A549 (cell line): ENCODE measurements around the gene ESRRG. TPM values are rescaled to one million over a fixed set of nuclear protein-coding genes. Genes with fewer than 3 reads are reported as not detected.

Source experiments
- ATAC-seq, 2 experiments: fragments of 200-7000 bp in 1 of 2; fragments of >200 bp in 1 of 2; cut with Nextera tagmentation in 1 of 2; cut with Tn5 transposase in 1 of 2; 3 replicates each; pipeline versions ENCODE4 v1.8.0 to v1.9.1; 2018 to 2020; ENCODE audit warnings: mild to moderate bottlenecking in 1 of 2, moderate library complexity in 1 of 2
- CTCF ChIA-PET: fragments of 300-600 bp; sonication (Branson Sonifier 250); formaldehyde crosslinking; extraction: SDS; loops from one replicate; lab custom pipeline; 2021; ENCODE audit warnings: antibody characterized with exemption, inconsistent platforms; lab: Yijun Ruan, JAX
- POLR2A ChIA-PET: fragments of 350-600 bp; formaldehyde crosslinking; extraction: SDS; loops from one replicate; lab custom pipeline; 2021; ENCODE audit warnings: antibody characterized with exemption, inconsistent platforms; lab: Yijun Ruan, JAX
- DNase-seq, 2 experiments: peaks; one replicate each; pipeline versions ENCODE4 v3.0.0 to v3.0.0-alpha.2; 2011 to 2016; ENCODE audit warnings: low read depth in 1 of 2, low spot score in 1 of 2
- FAIRE-seq: peaks from 2 replicates; lab custom pipeline; 2011; peaks lifted over from hg19 to GRCh38; lab: Jason Lieb, UNC
- H3K27ac ChIP-seq, 2 experiments: fragments of >200 bp; sonication (Bioruptor Twin); formaldehyde crosslinking; 3 replicates each; pipeline ENCODE4 v1.5.1; 2016 to 2017
- H3K4me1 ChIP-seq: fragments of >200 bp; sonication (Bioruptor Twin); formaldehyde crosslinking; 3 replicates; pipeline ENCODE4 v1.6.1; 2016
- H3K4me2 ChIP-seq: fragments of >200 bp; sonication (Bioruptor Twin); formaldehyde crosslinking; 3 replicates; pipeline ENCODE4 v1.6.1; 2016
- H3K4me3 ChIP-seq: fragments of >200 bp; sonication (Bioruptor Twin); formaldehyde crosslinking; 3 replicates; pipeline ENCODE4 v1.5.1; 2016
- H3K9me3 ChIP-seq: fragments of >200 bp; sonication (Bioruptor Twin); formaldehyde crosslinking; 3 replicates; pipeline ENCODE4 v1.6.1; 2016
- ATOH8 ChIP-seq: fragments of 250-450 bp; sonication (Bioruptor Pico); IDR thresholded peaks from 2 replicates; pipeline ENCODE4 v1.5.0; 2020; ENCODE audit warnings: low read depth, mild to moderate bottlenecking, moderate library complexity
- BCL3 ChIP-seq: fragments of >200 bp; sonication (Bioruptor Twin); formaldehyde crosslinking; IDR thresholded peaks from 3 replicates; pipeline ENCODE4 v1.6.1; 2016
- BHLHE40 ChIP-seq: IDR thresholded peaks from 2 replicates; pipeline ENCODE4 v1.6.1; 2012; ENCODE audit warnings: low read depth, low read length, inconsistent platforms
- CBX2 ChIP-seq: fragments of 200-600 bp; sonication (generic); IDR thresholded peaks from 2 replicates; pipeline ENCODE4 v1.6.1; 2016; ENCODE audit warnings: low read depth, mild to moderate bottlenecking, borderline replicate concordance
- HOXB13 ChIP-seq: fragments of 250-450 bp; sonication (Bioruptor Pico); IDR thresholded peaks from 2 replicates; pipeline ENCODE4 v1.5.0; 2020; ENCODE audit warnings: low read depth, mild to moderate bottlenecking, moderate library complexity
- HOXB5 ChIP-seq: fragments of 250-450 bp; sonication (Bioruptor Pico); IDR thresholded peaks from 2 replicates; pipeline ENCODE4 v1.5.0; 2020; ENCODE audit warnings: mild to moderate bottlenecking, moderate library complexity
- NFE2L2 ChIP-seq: fragments of 150-350 bp; conservative IDR thresholded peaks from 2 replicates; pipeline ENCODE4 v1.6.1; 2014; ENCODE audit warnings: low read length
- NR3C1 ChIP-seq: fragments of >200 bp; sonication (Bioruptor Twin); formaldehyde crosslinking; IDR thresholded peaks from 3 replicates; pipeline ENCODE4 v1.6.1; 2017
- PHF8 ChIP-seq: fragments of 200-600 bp; sonication (generic); IDR thresholded peaks from 2 replicates; pipeline ENCODE4 v1.6.1; 2016; ENCODE audit warnings: low read depth, mild to moderate bottlenecking, antibody characterized with exemption, moderate library complexity, borderline replicate concordance
- POLR2A ChIP-seq: IDR thresholded peaks from 2 replicates; pipeline ENCODE4 v1.6.1; 2012; ENCODE audit warnings: mild to moderate bottlenecking, low read length
- POLR2AphosphoS2 ChIP-seq: conservative IDR thresholded peaks from 2 replicates; pipeline ENCODE4 v1.6.1; 2012; ENCODE audit warnings: low read length, improper control_type of control experiment, inconsistent platforms
- RCOR1 ChIP-seq: fragments of 150-350 bp; IDR thresholded peaks from 2 replicates; pipeline ENCODE4 v1.6.1; 2014; ENCODE audit warnings: antibody characterized with exemption, low read length, low read depth
- RFX5 ChIP-seq: fragments of 450-650 bp; IDR thresholded peaks from 2 replicates; pipeline ENCODE4 v1.7.1; 2014; ENCODE audit warnings: antibody characterized with exemption, mild to moderate bottlenecking, moderate library complexity
- SMC3 ChIP-seq: fragments of >200 bp; sonication (Bioruptor Twin); formaldehyde crosslinking; IDR thresholded peaks from 3 replicates; pipeline ENCODE4 v1.6.1; 2018; ENCODE audit warnings: inconsistent platforms
- TFCP2L1 ChIP-seq: fragments of 250-450 bp; sonication (Bioruptor Pico); IDR thresholded peaks from 2 replicates; pipeline ENCODE4 v1.5.0; 2021; ENCODE audit warnings: mild to moderate bottlenecking
- TP53 ChIP-seq: fragments of 250-450 bp; sonication (Bioruptor Pico); IDR thresholded peaks from 2 replicates; pipeline ENCODE4 v1.5.0; 2021; ENCODE audit warnings: mild to moderate bottlenecking, moderate library complexity
- USF2 ChIP-seq: fragments of 450-650 bp; IDR thresholded peaks from 2 replicates; pipeline ENCODE4 v1.6.1; 2014; ENCODE audit warnings: antibody characterized with exemption
- ZFP36 ChIP-seq: fragments of 450-650 bp; IDR thresholded peaks from 2 replicates; pipeline ENCODE4 v1.6.1; 2014; ENCODE audit warnings: borderline replicate concordance; ENCODE audit not compliant: partially characterized antibody
- WGBS: methylation state at CpG from one replicate; pipeline ENCODE4 v1.1.6; 2017; ENCODE audit errors: missing lambda C conversion rate; 5-methylcytosine and 5-hydroxymethylcytosine counted together
- polyA plus RNA-seq, 4 experiments: library from polyadenylated mRNA; depleted of rRNA in 3 of 4; stranded (reverse); fragments of >200 nt; fragmentation: RNase III in 1 of 4; extraction: RNeasy Plus Mini Kit Qiagen cat#74134 plus additional on column Dnase treatment in 1 of 4; gene quantifications; 2 replicates in 3 of 4; 3 replicates in 1 of 4; pipeline ENCODE4 v1.2.3, GENCODE V29; 2011 to 2017
- TF ChIP-seq, protein P1 (sequence below): fragments of 250-450 bp; sonication (Bioruptor Pico); IDR thresholded peaks from 2 replicates; pipeline ENCODE4 v1.5.0; 2021; ENCODE audit warnings: mild to moderate bottlenecking, moderate library complexity, borderline replicate concordance

The ESRRG gene
- polyA plus RNA-seq, 2 of the 4 experiments (the other 2 are of a cell fraction), result 0.09 TPM; not detected in 1

DNA sequence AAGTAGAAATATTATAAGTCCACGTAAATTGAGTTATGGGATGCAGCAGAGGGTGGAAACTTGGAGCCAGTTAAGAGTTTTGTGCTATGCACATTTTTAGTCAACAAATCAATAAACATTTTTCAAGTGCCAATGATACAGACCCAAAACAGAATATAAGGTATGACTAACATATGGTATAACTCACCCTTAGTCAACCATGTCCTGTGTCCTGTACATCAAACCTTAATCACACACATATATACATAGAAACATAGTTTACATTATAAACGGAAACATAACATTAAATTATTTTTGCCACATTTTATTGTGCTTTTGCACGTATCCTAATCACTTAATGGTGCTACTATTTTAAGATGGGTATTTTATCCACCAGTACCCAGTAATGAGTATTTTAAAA lies 163.9 kb downstream of the ESRRG start:
- no peak for TF ChIP-seq SMC3
- TF ChIP-seq, protein P1, sequence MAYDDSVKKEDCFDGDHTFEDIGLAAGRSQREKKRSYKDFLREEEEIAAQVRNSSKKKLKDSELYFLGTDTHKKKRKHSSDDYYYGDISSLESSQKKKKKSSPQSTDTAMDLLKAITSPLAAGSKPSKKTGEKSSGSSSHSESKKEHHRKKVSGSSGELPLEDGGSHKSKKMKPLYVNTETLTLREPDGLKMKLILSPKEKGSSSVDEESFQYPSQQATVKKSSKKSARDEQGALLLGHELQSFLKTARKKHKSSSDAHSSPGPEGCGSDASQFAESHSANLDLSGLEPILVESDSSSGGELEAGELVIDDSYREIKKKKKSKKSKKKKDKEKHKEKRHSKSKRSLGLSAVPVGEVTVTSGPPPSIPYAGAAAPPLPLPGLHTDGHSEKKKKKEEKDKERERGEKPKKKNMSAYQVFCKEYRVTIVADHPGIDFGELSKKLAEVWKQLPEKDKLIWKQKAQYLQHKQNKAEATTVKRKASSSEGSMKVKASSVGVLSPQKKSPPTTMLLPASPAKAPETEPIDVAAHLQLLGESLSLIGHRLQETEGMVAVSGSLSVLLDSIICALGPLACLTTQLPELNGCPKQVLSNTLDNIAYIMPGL (CRISPR knock-in tag), result no peak
- no peak for TF ChIP-seq POLR2A
- no peak for TF ChIP-seq RCOR1
- no peak for TF ChIP-seq POLR2AphosphoS2
- no peak for TF ChIP-seq BCL3
- no peak for TF ChIP-seq PHF8
- POLR2A ChIA-PET, result no interaction called here
- CTCF ChIA-PET, result no interaction called here
- no peak for ATAC-seq
- Histone ChIP-seq H3K4me1 (no peaks in the 10 kb centered on the region), H3K4me2 (no peak overlapping the region), H3K9me3 (no peaks in the 10 kb centered on the region), H3K27ac (no peak overlapping the region), H3K4me3 (no peak overlapping the region)
- FAIRE-seq, result no peak
- no peak for DNase-seq
- WGBS, result 15% methylated on average over 3 of the region's 3 CpGs

- Histone ChIP-seq H3K4me2 (no peak overlapping the region), H3K9me3 (no peaks in the 10 kb centered on the region), H3K4me3 (no peak overlapping the region), H3K4me1 (no peaks in the 10 kb centered on the region)
- POLR2A ChIA-PET, result interaction anchor here (0.6 kb wide), 1 partner anchor 60 kb away, joined by 4 read pairs; no protein-coding TSS in a partner anchor
- no peak for TF ChIP-seq BCL3
- no peak for TF ChIP-seq CBX2
- no peak for TF ChIP-seq RFX5
- no peak for TF ChIP-seq TFCP2L1 (CRISPR knock-in tag)
- no peak for TF ChIP-seq ATOH8 (CRISPR knock-in tag)
- TF ChIP-seq NR3C1, result no peak
- no peak for TF ChIP-seq NFE2L2
- TF ChIP-seq BHLHE40, result no peak
- TF ChIP-seq USF2, result no peak
- no peak for TF ChIP-seq HOXB13 (CRISPR knock-in tag)
- TF ChIP-seq TP53, result no peak
- no peak for TF ChIP-seq ZFP36
- TF ChIP-seq HOXB5 (CRISPR knock-in tag), result no peak
- TF ChIP-seq, all 56 proteins: peak for 0
- no peak for DNase-seq
- FAIRE-seq, result no peak
- H3K27ac ChIP-seq, result no peak overlapping the region
- 22% methylated on average over 4 of the region's 4 CpGs for WGBS
- CTCF ChIA-PET, result interaction anchor here (0.8 kb wide), 1 partner anchor 1387 kb away, joined by 3 read pairs; no protein-coding TSS in a partner anchor
- no peak for ATAC-seq
Observed at GRCh38 chr1:216555653-216556052, 167.6 kb downstream of the ESRRG start.
